BJ (cell line): Measurements from ENCODE around the gene ARHGAP33. TPM values are rescaled to one million over a fixed set of nuclear protein-coding genes. Genes with fewer than 3 reads are reported as not detected.
"Not testable (repeated sequence)": the region's sequence is repeated elsewhere in the genome, so short reads cannot be mapped to it uniquely, and the experiment has no call there.

Experiments used
- CTCF ChIA-PET: fragments of 350-600 bp; formaldehyde crosslinking; extraction: SDS; loops from one replicate; lab custom pipeline; 2021; ENCODE audit warnings: antibody characterized with exemption, inconsistent platforms; lab: Yijun Ruan, JAX
- POLR2A ChIA-PET: fragments of 300-600 bp; sonication (Branson Sonifier 250); formaldehyde crosslinking; extraction: SDS; loops from one replicate; lab custom pipeline; 2021; ENCODE audit warnings: antibody characterized with exemption; lab: Charles Lee
- DNase-seq: peaks from one replicate; pipeline ENCODE4 v3.0.0-alpha.2; 2011; ENCODE audit warnings: low read depth
- H3K27me3 ChIP-seq: 2 replicates; pipeline ENCODE4 v1.6.0; 2011; ENCODE audit warnings: low read length; ENCODE audit not compliant: control insufficient read depth, insufficient read depth
- H3K36me3 ChIP-seq: 2 replicates; pipeline ENCODE4 v1.5.1; 2011; ENCODE audit warnings: low read length; ENCODE audit not compliant: control insufficient read depth, insufficient read depth
- H3K4me3 ChIP-seq: 2 replicates; pipeline ENCODE4 v1.5.1; 2011; ENCODE audit warnings: low read depth, mild to moderate bottlenecking, control low read depth, low read length
- polyA plus RNA-seq: library from polyadenylated mRNA; depleted of rRNA; stranded (reverse); fragments of >200 nt; gene quantifications from 2 replicates; pipeline ENCODE4 v1.2.3, GENCODE V29; 2011
- TF ChIP-seq, protein P1 (sequence below): IDR thresholded peaks from 2 replicates; pipeline ENCODE4 v1.5.1; 2011; ENCODE audit warnings: low read depth, mild to moderate bottlenecking, control low read depth, inconsistent platforms, low read length, moderate library complexity; ENCODE audit not compliant: insufficient read depth

Gene ARHGAP33
- polyA plus RNA-seq, 1 experiment, result 3.6 TPM

- Histone ChIP-seq H3K4me3 (no peak overlapping the region), H3K36me3 (no peaks in the 10 kb centered on the region), H3K27me3 (peaks cover 5% of the 10 kb centered on the region; the same call in 1 of the 2 replicates)
- CTCF ChIA-PET, result no interaction called here
- no peak for DNase-seq
- POLR2A ChIA-PET, result no interaction called here
- TF ChIP-seq, protein P1, sequence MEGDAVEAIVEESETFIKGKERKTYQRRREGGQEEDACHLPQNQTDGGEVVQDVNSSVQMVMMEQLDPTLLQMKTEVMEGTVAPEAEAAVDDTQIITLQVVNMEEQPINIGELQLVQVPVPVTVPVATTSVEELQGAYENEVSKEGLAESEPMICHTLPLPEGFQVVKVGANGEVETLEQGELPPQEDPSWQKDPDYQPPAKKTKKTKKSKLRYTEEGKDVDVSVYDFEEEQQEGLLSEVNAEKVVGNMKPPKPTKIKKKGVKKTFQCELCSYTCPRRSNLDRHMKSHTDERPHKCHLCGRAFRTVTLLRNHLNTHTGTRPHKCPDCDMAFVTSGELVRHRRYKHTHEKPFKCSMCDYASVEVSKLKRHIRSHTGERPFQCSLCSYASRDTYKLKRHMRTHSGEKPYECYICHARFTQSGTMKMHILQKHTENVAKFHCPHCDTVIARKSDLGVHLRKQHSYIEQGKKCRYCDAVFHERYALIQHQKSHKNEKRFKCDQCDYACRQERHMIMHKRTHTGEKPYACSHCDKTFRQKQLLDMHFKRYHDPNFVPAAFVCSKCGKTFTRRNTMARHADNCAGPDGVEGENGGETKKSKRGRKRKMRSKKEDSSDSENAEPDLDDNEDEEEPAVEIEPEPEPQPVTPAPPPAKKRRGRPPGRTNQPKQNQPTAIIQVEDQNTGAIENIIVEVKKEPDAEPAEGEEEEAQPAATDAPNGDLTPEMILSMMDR, result no peak
Measured at GRCh38 chr19:35792312-35792711, 16.9 kb downstream of the ARHGAP33 start.

DNA sequence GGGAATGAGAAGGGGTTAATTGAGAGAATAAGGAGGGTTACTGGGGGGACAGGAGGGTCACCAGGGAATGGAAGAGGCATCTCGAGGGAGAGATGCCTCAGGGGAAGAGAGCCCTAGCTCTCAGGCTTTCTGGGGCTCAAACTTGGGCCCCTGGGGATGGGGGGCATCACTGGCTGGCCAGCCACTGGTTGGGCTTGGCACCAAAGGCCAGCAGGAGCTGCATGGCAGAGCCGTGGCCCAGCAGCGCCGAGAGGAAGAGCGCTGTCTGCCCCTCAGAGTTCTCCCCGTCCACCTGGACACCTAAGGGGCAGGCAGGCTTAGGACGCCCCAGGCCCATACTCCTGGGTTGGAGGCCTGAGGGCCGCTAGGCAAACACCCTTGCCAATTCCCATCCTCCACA, 17.5 kb downstream of the ARHGAP33 start:
- no peak for DNase-seq
- peaks cover 8% of the 10 kb centered on the region; the same call in 1 of the 2 replicates for H3K27me3 ChIP-seq
- CTCF ChIA-PET, result no interaction called here
- POLR2A ChIA-PET, result no interaction called here
- no peak overlapping the region for H3K4me3 ChIP-seq
- no peaks in the 10 kb centered on the region for H3K36me3 ChIP-seq
- TF ChIP-seq, protein P1, result no peak

- ChIA-PET CTCF (no interaction called here), POLR2A (no interaction called here)
- TF ChIP-seq, protein P1, result no peak
- peaks cover 8% of the 10 kb centered on the region; the same call in 1 of the 2 replicates for H3K27me3 ChIP-seq
- no peak overlapping the region for H3K4me3 ChIP-seq
- no peaks in the 10 kb centered on the region for H3K36me3 ChIP-seq
- DNase-seq, result no peak
Measured at GRCh38 chr19:35793381-35794165, 18.2 kb downstream of the ARHGAP33 start.

- CTCF ChIA-PET, DNase-seq, H3K27me3 ChIP-seq, H3K36me3 ChIP-seq, POLR2A ChIA-PET, H3K4me3 ChIP-seq: not testable (repeated sequence)
Measured at GRCh38 chr19:35795564-35795963, 20.2 kb downstream of the ARHGAP33 start.

GRCh38 chr19:35796645-35797542, 21.5 kb downstream of the ARHGAP33 start:
- DNase-seq, result no peak
- Histone ChIP-seq H3K27me3 (peaks cover 10% of the 10 kb centered on the region; the same call in 1 of the 2 replicates), H3K4me3 (no peak overlapping the region), H3K36me3 (no peaks in the 10 kb centered on the region)
- TF ChIP-seq, protein P1, result no peak
- POLR2A ChIA-PET, result no interaction called here
- CTCF ChIA-PET, result no interaction called here
